NCI-H1048 (cell line): ENCODE results near the gene ZNF592.
"Not testable (repeated sequence)": the region's sequence is repeated elsewhere in the genome, so short reads cannot be mapped to it uniquely, and the experiment has no call there.

Source experiments
- DNase-seq: peaks from one replicate; lab custom pipeline; 2025; lab: John Stamatoyannopoulos, UW

ZNF592 gene

GRCh38 chr15:84831028-84831427 is 82.6 kb downstream of the ZNF592 start:
- DNase-seq: no peak

- no peak for DNase-seq
Measured at GRCh38 chr15:84831613-84832012, 83.2 kb downstream of the ZNF592 start.

GRCh38 chr15:84832448-84833040 is 84.2 kb downstream of the ZNF592 start:
- no peak for DNase-seq

- DNase-seq: no peak
Measured at GRCh38 chr15:84833447-84834228, 85.2 kb downstream of the ZNF592 start.

- DNase-seq: no peak
Measured at GRCh38 chr15:84834229-84834955, 86.0 kb downstream of the ZNF592 start.

GRCh38 chr15:84834969-84835368 is 86.6 kb downstream of the ZNF592 start:
- no peak for DNase-seq

- no peak for DNase-seq
Measured at GRCh38 chr15:84835661-84836337, 87.4 kb downstream of the ZNF592 start.

GRCh38 chr15:84836844-84837243 is 88.5 kb downstream of the ZNF592 start:
- DNase-seq: no peak

GRCh38 chr15:84839714-84840113 is 91.3 kb downstream of the ZNF592 start:
- DNase-seq: no peak

GRCh38 chr15:84840255-84840654 is 91.9 kb downstream of the ZNF592 start:
- no peak for DNase-seq

- no peak for DNase-seq
Measured at GRCh38 chr15:84840741-84841429, 92.5 kb downstream of the ZNF592 start.

GRCh38 chr15:84842781-84843180 is 94.4 kb downstream of the ZNF592 start:
- no peak for DNase-seq

- no peak for DNase-seq
Measured at GRCh38 chr15:84844964-84845363, 96.6 kb downstream of the ZNF592 start.

- DNase-seq: not testable (repeated sequence)
Measured at GRCh38 chr15:84845631-84846030, 97.2 kb downstream of the ZNF592 start.

- no peak for DNase-seq
Measured at GRCh38 chr15:84846269-84846668, 97.9 kb downstream of the ZNF592 start.

- DNase-seq: no peak
Measured at GRCh38 chr15:84847382-84847781, 99.0 kb downstream of the ZNF592 start.

- no peak for DNase-seq
Measured at GRCh38 chr15:84852212-84852611, 103.8 kb downstream of the ZNF592 start.

- no peak for DNase-seq
Measured at GRCh38 chr15:84855136-84855535, 106.7 kb downstream of the ZNF592 start.

- DNase-seq: no peak
Measured at GRCh38 chr15:84855765-84856164, 107.4 kb downstream of the ZNF592 start.
